ENCODE results near the gene SDF2L1. TPM values are rescaled to one million over a fixed set of nuclear protein-coding genes. Genes with fewer than 3 reads are reported as not detected.

The SDF2L1 gene
- total and polyA plus RNA-seq, 2 donors (not counting 3 experiments of a cell fraction or from before 2014, with no cell fraction given) = 66.7 to 79.5 TPM

- ChIA-PET CTCF (no interaction called here), POLR2A (interaction anchor here (0.6 kb wide), 1 partner anchor 50 kb away, joined by 5 read pairs; no protein-coding TSS in a partner anchor)
- TF ChIP-seq POLR2AphosphoS5 (IDR thresholded peaks at IDR 0.05; ENCODE audit: insufficient read depth, low read depth, low read length) (no peak), MAX (IDR thresholded peaks at IDR 0.05; ENCODE audit: insufficient read depth, insufficient read length) (no peak), EZH2 (IDR thresholded peaks at IDR 0.05; ENCODE audit: borderline replicate concordance, low read depth, low read length, severe bottlenecking) (no peak), POLR2A (IDR thresholded peaks at IDR 0.05; ENCODE audit: low read depth, low read length) (no peak), MYC (IDR thresholded peaks at IDR 0.05; ENCODE audit: low read depth, low read length) (no peak)
- H3K9me1 ChIP-seq (replicated peaks; ENCODE audit: control insufficient read depth, extremely low read depth, insufficient read depth, low read length) = no peaks in the 10 kb centered on the region
- dilution Hi-C loops (cut with MboI; ENCODE audit: extremely low pct_ligation_motif_present, low sequenced_read_pairs) = no loop called here
- no peaks in the 10 kb centered on the region for H3K9me3 ChIP-seq (replicated peaks; ENCODE audit: control insufficient read depth, insufficient read depth, low read length)
- peaks cover 6 to 39% of the 10 kb centered on the region in 2 experiments for H3K36me3 ChIP-seq (ENCODE audit: control insufficient read depth in 2 of 2, extremely low read depth in 1 of 2, insufficient read depth in 2 of 2, low read length in 2 of 2)
- H3K9ac ChIP-seq (replicated peaks; ENCODE audit: extremely low read depth, insufficient read depth, low read length) = no peak overlapping the region
- H3K4me1 ChIP-seq (ENCODE audit: control insufficient read depth, extremely low read depth, insufficient read depth, low read length) = no peaks in the 10 kb centered on the region
- no peak overlapping the region for H3K27ac ChIP-seq (ENCODE audit: insufficient read depth, low read depth, low read length)
- no peaks in the 10 kb centered on the region for H3K27me3 ChIP-seq (ENCODE audit: control insufficient read depth in 2 of 2, insufficient read depth in 2 of 2, low read length in 2 of 2)
- no peak overlapping the region for H3K4me3 ChIP-seq (replicated peaks in 1 of 3; ENCODE audit: insufficient read depth in 1 of 3, low read depth in 1 of 3, low read length in 3 of 3)
- no peak for FAIRE-seq
- H2AFZ ChIP-seq (ENCODE audit: low read depth, low read length) = no peak overlapping the region
- no TSS peak for BruUV-seq (replicated peaks)
- H3K4me2 ChIP-seq (ENCODE audit: insufficient read depth, low read length) = no peak overlapping the region
- H3K79me2 ChIP-seq (ENCODE audit: control insufficient read depth, insufficient read depth, low read length) = peaks cover 2% of the 10 kb centered on the region
- DNase-seq (ENCODE audit: low read depth, low spot score) = no peak
- H4K20me1 ChIP-seq (replicated peaks; ENCODE audit: control insufficient read depth, extremely low read depth, insufficient read depth, low read length) = no peaks in the 10 kb centered on the region
- intact Hi-C loops (cut with micrococcal nuclease) = no loop called here
These were observed 31.6 kb downstream of the SDF2L1 start for GRCh38 chr22:21673534-21674321.

- POLR2A ChIA-PET = interaction anchor here (0.6 kb wide), 1 partner anchor 111 kb away, joined by 4 read pairs; no protein-coding TSS in a partner anchor
- no peak overlapping the region for H3K4me3 ChIP-seq (replicated peaks in 1 of 3; ENCODE audit: insufficient read depth in 1 of 3, low read depth in 1 of 3, low read length in 3 of 3)
- H3K4me1 ChIP-seq (ENCODE audit: control insufficient read depth, extremely low read depth, insufficient read depth, low read length) = no peaks in the 10 kb centered on the region
- no peak overlapping the region for H3K4me2 ChIP-seq (ENCODE audit: insufficient read depth, low read length)
- TF ChIP-seq EZH2 (IDR thresholded peaks at IDR 0.05; ENCODE audit: borderline replicate concordance, low read depth, low read length, severe bottlenecking) (no peak), MYC (IDR thresholded peaks at IDR 0.05; ENCODE audit: low read depth, low read length) (no peak), POLR2AphosphoS5 (IDR thresholded peaks at IDR 0.05; ENCODE audit: insufficient read depth, low read depth, low read length) (no peak), POLR2A (IDR thresholded peaks at IDR 0.05; ENCODE audit: low read depth, low read length) (no peak), FOS (IDR thresholded peaks at IDR 0.05; ENCODE audit: borderline replicate concordance, insufficient read depth, low read length) (no peak), JUN (IDR thresholded peaks at IDR 0.05; ENCODE audit: borderline replicate concordance, insufficient read depth, insufficient read length, low read depth) (no peak), CTCF (IDR thresholded peaks at IDR 0.05; ENCODE audit: extremely low read depth in 1 of 2, insufficient read depth in 1 of 2, low read depth in 1 of 2, low read length in 2 of 2) (no peak), GATA2 (IDR thresholded peaks at IDR 0.05; ENCODE audit: insufficient read depth, insufficient read length, low read depth, low read length) (no peak), MAX (IDR thresholded peaks at IDR 0.05; ENCODE audit: insufficient read depth, insufficient read length) (no peak)
- intact Hi-C loops (cut with micrococcal nuclease) = no loop called here
- H3K9me1 ChIP-seq (replicated peaks; ENCODE audit: control insufficient read depth, extremely low read depth, insufficient read depth, low read length) = no peaks in the 10 kb centered on the region
- H3K9me3 ChIP-seq (replicated peaks; ENCODE audit: control insufficient read depth, insufficient read depth, low read length) = no peaks in the 10 kb centered on the region
- H3K36me3 ChIP-seq (ENCODE audit: control insufficient read depth in 2 of 2, extremely low read depth in 1 of 2, insufficient read depth in 2 of 2, low read length in 2 of 2) = peaks cover 6 to 39% of the 10 kb centered on the region in 2 experiments
- CTCF ChIA-PET = interaction anchor here (0.5 to 1.0 kb wide), 2 partner anchors 10 to 1296 kb away, joined by 3 read pairs; no protein-coding TSS in a partner anchor
- no peaks in the 10 kb centered on the region for H3K79me2 ChIP-seq (ENCODE audit: control insufficient read depth, insufficient read depth, low read length)
- H2AFZ ChIP-seq (ENCODE audit: low read depth, low read length) = no peak overlapping the region
- no peak for DNase-seq (ENCODE audit: low read depth, low spot score)
- dilution Hi-C loops (cut with MboI; ENCODE audit: extremely low pct_ligation_motif_present, low sequenced_read_pairs) = no loop called here
- H3K27me3 ChIP-seq (ENCODE audit: control insufficient read depth in 2 of 2, insufficient read depth in 2 of 2, low read length in 2 of 2) = no peaks in the 10 kb centered on the region
- H3K9ac ChIP-seq (replicated peaks; ENCODE audit: extremely low read depth, insufficient read depth, low read length) = no peak overlapping the region
- no peaks in the 10 kb centered on the region for H4K20me1 ChIP-seq (replicated peaks; ENCODE audit: control insufficient read depth, extremely low read depth, insufficient read depth, low read length)
- no peak for FAIRE-seq
- no peak overlapping the region for H3K27ac ChIP-seq (ENCODE audit: insufficient read depth, low read depth, low read length)
- no TSS peak for BruUV-seq (replicated peaks)
These were observed 32.6 kb downstream of the SDF2L1 start for GRCh38 chr22:21674638-21675245.
